GM12874 (cell line): ENCODE data around the gene SVIL.

Experiments used
- TF ChIP-seq, protein P1 (sequence below): IDR thresholded peaks from 2 replicates; pipeline ENCODE4 v1.5.1; 2011; ENCODE audit warnings: low read depth, mild to moderate bottlenecking, control low read depth, low read length, moderate library complexity; ENCODE audit not compliant: insufficient read depth

SVIL gene

GRCh38 chr10:29469481-29470354, 165.1 kb downstream of the SVIL start:
- TF ChIP-seq, protein P1, sequence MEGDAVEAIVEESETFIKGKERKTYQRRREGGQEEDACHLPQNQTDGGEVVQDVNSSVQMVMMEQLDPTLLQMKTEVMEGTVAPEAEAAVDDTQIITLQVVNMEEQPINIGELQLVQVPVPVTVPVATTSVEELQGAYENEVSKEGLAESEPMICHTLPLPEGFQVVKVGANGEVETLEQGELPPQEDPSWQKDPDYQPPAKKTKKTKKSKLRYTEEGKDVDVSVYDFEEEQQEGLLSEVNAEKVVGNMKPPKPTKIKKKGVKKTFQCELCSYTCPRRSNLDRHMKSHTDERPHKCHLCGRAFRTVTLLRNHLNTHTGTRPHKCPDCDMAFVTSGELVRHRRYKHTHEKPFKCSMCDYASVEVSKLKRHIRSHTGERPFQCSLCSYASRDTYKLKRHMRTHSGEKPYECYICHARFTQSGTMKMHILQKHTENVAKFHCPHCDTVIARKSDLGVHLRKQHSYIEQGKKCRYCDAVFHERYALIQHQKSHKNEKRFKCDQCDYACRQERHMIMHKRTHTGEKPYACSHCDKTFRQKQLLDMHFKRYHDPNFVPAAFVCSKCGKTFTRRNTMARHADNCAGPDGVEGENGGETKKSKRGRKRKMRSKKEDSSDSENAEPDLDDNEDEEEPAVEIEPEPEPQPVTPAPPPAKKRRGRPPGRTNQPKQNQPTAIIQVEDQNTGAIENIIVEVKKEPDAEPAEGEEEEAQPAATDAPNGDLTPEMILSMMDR = no peak

- TF ChIP-seq, protein P1 = peak; percentile 24; the same call in 1 of the 2 replicates
Observed at GRCh38 chr10:29465384-29465783, 169.4 kb downstream of the SVIL start.

DNA sequence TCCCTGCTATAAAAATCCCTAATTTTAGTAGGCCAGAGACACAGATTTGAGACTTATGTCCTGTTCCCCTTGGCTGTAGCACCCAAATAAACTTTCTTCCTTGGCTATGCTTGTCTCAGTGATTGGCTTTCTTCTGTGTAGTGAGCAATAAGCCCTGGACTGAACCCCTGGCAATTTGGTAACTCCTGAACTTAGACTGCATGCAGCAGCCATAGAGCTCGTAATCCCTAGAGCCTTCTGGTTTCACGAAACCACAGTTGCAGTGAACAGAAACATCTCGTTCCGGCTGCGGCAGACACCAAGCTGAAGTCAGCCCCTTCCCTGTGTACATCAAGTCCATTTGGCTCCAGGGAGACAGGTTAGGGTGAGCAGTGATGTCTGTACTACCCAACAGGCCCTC, 173.7 kb downstream of the SVIL start:
- TF ChIP-seq, protein P1 = no peak

GRCh38 chr10:29455095-29455494, 179.7 kb downstream of the SVIL start:
- TF ChIP-seq, protein P1 = no peak

DNA sequence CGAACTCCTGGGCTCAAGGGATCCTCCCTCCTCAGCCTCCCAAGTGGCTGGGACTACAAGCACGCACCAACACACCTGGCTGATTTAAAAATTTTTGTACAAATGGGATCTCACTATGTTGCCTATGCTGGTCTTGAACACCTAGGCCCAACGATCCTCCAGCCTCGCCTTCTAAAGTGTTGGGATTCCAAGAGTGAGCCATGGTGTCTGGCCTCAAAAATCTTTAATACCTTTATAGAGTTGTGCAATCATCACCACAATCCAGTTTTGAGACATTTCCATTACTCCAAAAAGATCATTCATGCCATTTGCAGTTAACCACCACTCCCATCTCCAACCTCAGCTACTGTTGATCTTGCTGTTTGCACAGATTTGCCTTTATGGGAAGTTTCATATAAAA, 180.5 kb downstream of the SVIL start:
- TF ChIP-seq, protein P1 = no peak

DNA sequence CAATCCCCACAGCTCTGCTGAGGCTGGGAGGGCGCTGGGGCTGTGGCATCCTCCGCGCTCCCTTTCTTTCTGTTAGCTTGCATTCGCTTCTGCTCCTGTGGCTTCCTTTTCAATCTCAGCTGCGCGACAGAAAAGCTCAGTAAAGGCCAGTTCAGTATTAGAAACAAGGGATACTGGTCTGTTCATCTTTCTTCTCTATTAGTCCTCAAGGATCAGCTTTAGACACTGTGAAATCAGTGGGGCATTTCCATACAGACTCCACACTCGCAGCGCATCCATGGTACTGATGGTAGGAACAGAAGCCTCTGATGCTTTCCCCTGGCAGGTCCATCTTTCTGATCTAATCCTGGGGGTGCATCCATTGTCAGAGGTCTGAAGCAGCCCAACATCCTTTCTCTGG, 182.2 kb downstream of the SVIL start:
- TF ChIP-seq, protein P1 = no peak

DNA sequence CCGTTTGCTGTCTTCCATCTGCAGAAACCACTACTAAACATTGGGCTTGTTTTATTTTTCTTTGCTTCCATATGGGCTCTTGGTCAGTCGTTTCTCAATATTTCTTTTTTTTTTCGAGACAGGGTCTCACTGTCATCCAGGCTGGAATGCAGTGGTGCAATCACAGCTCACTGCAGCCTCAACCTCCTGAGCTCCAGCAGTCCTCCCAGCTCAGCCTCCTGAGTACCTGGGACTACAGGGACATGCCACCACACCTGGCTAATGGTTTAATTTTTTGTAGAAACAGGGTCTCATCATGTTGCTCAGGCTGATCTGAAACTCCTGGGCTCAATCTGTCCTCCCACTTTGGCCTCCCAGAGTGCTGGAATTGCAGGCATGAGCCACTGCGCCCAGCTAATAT, 182.8 kb downstream of the SVIL start:
- TF ChIP-seq, protein P1 = no peak
